Measurements from ENCODE around the gene KDM6A. TPM values are rescaled to one million over a fixed set of nuclear protein-coding genes. Genes with fewer than 3 reads are reported as not detected.
"Not testable (repeated sequence)": the region's sequence is repeated elsewhere in the genome, so short reads cannot be mapped to it uniquely, and the experiment has no call there.

The KDM6A gene
- total and polyA plus RNA-seq, 2 experiments from 2014 or later: 52.6 to 80.7 TPM

DNA sequence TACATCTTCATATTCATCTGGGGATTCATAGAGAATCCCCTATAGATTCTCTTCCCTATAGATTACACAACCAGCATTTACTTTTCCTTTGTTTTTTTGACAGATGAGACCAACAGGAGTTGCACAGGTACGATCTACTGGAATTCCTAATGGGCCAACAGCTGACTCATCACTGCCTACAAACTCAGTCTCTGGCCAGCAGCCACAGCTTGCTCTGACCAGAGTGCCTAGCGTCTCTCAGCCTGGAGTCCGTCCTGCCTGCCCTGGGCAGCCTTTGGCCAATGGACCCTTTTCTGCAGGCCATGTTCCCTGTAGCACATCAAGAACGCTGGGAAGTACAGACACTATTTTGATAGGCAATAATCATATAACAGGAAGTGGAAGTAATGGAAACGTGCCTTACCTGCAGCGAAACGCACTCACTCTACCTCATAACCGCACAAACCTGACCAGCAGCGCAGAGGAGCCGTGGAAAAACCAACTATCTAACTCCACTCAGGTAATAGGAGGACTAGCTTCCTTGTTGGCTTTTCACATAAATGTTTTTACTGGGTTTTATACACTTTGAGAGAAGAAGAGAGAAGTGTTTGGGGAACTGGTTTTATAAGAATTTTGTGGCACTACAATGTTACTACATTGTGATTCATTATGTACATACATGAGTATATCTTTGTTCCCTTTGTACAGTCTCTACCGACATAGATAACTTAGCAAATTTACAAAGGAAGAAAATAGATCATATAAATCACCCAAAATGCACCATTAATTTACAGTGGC is 190.5 kb downstream of the KDM6A start:
- Histone ChIP-seq H3K9me3 (ENCODE audit: low read depth) (no peaks in the 10 kb centered on the region), H3K27me3 (no peaks in the 10 kb centered on the region), H3K4me1 (ENCODE audit: low read depth) (no peaks in the 10 kb centered on the region), H3K27ac (peak overlapping the region; percentile 32), H3K4me3 (no peak overlapping the region), H3K36me3 (peaks cover 31% of the 10 kb centered on the region)
- DNase-seq (ENCODE audit: low read depth in 1 of 2, low spot score in 1 of 2): no peak
- TF ChIP-seq, protein P1, sequence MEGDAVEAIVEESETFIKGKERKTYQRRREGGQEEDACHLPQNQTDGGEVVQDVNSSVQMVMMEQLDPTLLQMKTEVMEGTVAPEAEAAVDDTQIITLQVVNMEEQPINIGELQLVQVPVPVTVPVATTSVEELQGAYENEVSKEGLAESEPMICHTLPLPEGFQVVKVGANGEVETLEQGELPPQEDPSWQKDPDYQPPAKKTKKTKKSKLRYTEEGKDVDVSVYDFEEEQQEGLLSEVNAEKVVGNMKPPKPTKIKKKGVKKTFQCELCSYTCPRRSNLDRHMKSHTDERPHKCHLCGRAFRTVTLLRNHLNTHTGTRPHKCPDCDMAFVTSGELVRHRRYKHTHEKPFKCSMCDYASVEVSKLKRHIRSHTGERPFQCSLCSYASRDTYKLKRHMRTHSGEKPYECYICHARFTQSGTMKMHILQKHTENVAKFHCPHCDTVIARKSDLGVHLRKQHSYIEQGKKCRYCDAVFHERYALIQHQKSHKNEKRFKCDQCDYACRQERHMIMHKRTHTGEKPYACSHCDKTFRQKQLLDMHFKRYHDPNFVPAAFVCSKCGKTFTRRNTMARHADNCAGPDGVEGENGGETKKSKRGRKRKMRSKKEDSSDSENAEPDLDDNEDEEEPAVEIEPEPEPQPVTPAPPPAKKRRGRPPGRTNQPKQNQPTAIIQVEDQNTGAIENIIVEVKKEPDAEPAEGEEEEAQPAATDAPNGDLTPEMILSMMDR (IDR thresholded peaks at IDR 0.05; ENCODE audit: low read depth, low read length): no peak

DNA sequence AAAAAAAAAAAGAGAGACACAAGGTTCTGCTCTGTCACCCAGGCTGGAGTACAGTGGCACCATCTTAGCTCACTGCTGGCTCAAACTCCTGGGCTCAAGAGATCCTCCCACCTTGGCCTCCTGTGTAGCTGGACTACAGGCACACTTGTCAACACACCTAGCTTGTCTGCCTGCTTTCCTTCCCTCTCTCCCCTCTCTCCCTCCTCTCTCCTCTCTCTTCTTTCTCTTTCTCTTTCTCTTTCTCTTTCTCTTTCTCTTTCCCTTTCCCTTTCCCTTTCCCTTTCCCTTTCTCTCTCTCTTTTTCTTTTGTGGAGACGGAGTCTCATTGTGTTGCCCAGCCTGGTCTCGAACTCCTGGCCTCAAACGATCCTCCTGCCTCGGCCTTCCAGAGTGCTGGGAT is 195.6 kb downstream of the KDM6A start:
- Histone ChIP-seq H3K4me3 (no peak overlapping the region), H3K27ac (no peak overlapping the region), H3K27me3 (no peaks in the 10 kb centered on the region), H3K4me1 (ENCODE audit: low read depth) (no peaks in the 10 kb centered on the region), H3K9me3 (ENCODE audit: low read depth) (no peaks in the 10 kb centered on the region), H3K36me3 (peaks cover 13% of the 10 kb centered on the region)
- no peak for DNase-seq (ENCODE audit: low read depth in 1 of 2, low spot score in 1 of 2)
- TF ChIP-seq, protein P1 (IDR thresholded peaks at IDR 0.05; ENCODE audit: low read depth, low read length): no peak

DNA sequence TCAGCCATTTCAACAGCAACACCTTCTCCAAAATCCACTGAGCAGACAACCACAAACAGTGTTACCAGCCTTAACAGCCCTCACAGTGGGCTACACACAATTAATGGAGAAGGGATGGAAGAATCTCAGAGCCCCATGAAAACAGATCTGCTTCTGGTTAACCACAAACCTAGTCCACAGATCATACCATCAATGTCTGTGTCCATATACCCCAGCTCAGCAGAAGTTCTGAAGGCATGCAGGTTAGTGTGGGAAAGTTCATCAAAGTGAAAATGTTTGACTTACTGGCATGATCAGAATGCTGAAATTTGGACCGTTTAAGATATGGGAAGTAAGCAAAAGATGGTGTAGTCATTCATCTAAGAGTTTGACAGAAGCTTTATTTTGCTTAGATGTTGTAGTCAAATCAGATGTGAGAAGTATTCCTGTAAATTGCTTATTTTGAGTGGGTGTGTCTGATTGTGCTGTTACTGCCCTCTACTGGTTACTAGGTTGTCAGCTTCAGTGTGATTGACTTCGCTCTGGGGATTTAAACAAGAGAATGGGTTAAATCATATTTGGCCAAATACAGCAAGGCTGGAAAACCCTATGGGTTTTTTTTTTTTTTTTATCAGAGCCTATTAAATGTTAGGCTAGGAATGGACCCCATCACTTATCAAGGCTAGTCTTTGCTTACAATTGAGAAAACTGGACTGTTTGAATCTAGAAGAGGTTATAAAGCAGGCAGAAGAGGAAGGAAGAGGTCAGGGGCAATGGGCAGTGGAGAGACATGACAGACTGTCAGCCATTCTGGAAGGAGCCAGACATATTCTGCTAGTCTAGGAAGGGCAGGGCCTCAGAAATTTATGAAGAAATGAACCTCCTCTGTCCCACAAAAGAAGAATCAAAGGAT is 197.4 kb downstream of the KDM6A start:
- Histone ChIP-seq H3K4me3 (no peak overlapping the region), H3K27me3 (no peaks in the 10 kb centered on the region), H3K4me1 (ENCODE audit: low read depth) (no peaks in the 10 kb centered on the region), H3K36me3 (peaks cover 4% of the 10 kb centered on the region), H3K27ac (peak overlapping the region; percentile 20), H3K9me3 (ENCODE audit: low read depth) (no peaks in the 10 kb centered on the region)
- TF ChIP-seq, protein P1 (IDR thresholded peaks at IDR 0.05; ENCODE audit: low read depth, low read length): peak; percentile 59
- DNase-seq (ENCODE audit: low read depth in 1 of 2, low spot score in 1 of 2): peak; percentile 29 to 69

DNA sequence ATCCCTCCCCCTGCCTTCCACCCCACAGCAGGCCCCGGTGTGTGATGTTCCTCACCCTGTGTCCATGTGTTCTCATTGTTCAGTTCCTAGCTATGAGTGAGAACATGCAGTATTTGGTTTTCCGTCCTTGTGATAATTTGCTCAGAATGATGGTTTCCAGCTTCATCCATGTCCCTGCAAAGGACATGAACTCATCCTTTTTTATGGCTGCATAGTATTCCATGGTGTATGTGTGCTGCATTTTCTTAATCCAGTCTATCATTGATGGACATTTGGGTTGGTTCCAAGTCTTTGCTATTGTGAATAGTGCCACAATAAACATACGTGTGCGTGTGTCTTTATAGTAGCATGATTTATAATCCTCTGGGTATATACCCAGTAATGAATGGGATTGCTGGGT is 200.0 kb downstream of the KDM6A start:
- not testable (repeated sequence) for H3K9me3 ChIP-seq (ENCODE audit: low read depth); H3K27me3 ChIP-seq; H3K4me3 ChIP-seq; DNase-seq (ENCODE audit: low read depth in 1 of 2, low spot score in 1 of 2); H3K27ac ChIP-seq; H3K4me1 ChIP-seq (ENCODE audit: low read depth)
- H3K36me3 ChIP-seq: peaks cover 12% of the 10 kb centered on the region

DNA sequence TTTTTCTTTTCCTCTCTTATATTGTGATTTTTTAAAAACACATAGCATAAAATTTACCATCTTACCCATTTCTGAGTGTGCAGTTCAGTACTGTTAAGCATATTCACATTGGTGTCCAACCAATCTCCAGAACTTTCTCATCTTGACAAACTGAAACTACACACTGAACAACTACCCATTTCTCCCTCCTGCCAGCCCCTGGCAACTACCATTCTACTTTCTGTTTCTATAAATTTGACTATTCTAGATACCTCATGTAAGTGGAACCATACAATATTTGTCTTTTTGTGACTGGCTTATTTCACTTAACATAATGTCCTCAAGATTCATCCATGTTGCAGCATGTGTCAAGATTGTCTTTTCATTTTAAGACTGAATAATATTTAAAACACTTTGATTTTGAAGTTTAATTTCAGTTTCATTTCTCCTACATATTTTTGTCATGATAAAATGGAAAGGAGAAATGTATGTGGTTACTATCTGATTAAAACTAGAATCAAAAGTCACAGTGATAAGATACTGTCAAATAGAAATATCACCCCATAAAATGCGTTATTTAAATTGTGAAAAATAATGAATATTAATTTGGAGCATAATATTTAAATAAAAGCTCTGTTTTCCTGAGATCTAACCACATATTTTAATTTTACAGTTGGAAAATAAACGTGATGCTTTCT is 204.9 kb downstream of the KDM6A start:
- H3K4me3 ChIP-seq: no peak overlapping the region
- no peak overlapping the region for H3K27ac ChIP-seq
- no peak for DNase-seq (ENCODE audit: low read depth in 1 of 2, low spot score in 1 of 2)
- TF ChIP-seq, protein P1 (IDR thresholded peaks at IDR 0.05; ENCODE audit: low read depth, low read length): no peak
- H3K27me3 ChIP-seq: no peaks in the 10 kb centered on the region
- H3K4me1 ChIP-seq (ENCODE audit: low read depth): no peaks in the 10 kb centered on the region
- no peaks in the 10 kb centered on the region for H3K9me3 ChIP-seq (ENCODE audit: low read depth)
- H3K36me3 ChIP-seq: peaks cover 22% of the 10 kb centered on the region

Data from cardiac muscle cell (in vitro differentiated cells and primary cell).